NCI-H1436 (cell line): ENCODE data around the gene TMEM244.
"Not testable (repeated sequence)": the region's sequence is repeated elsewhere in the genome, so short reads cannot be mapped to it uniquely, and the experiment has no call there.

ENCODE experiments used
- DNase-seq: peaks from one replicate; lab custom pipeline; 2025; lab: John Stamatoyannopoulos, UW

Gene TMEM244, protein sequence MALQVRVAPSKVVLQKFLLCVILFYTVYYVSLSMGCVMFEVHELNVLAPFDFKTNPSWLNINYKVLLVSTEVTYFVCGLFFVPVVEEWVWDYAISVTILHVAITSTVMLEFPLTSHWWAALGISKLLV

GRCh38 chr6:129860908-129861665 is at the start of gene TMEM244:
TMEM244 (minus strand) TSS chr6:129861315; CDS start chr6:129861188, 127 bp downstream.
- no peak for DNase-seq

- no peak for DNase-seq
Measured at GRCh38 chr6:129908858-129909257, 47.7 kb upstream of the TMEM244 start.

GRCh38 chr6:129908356-129908755 is 47.2 kb upstream of the TMEM244 start:
- DNase-seq, result no peak

DNA sequence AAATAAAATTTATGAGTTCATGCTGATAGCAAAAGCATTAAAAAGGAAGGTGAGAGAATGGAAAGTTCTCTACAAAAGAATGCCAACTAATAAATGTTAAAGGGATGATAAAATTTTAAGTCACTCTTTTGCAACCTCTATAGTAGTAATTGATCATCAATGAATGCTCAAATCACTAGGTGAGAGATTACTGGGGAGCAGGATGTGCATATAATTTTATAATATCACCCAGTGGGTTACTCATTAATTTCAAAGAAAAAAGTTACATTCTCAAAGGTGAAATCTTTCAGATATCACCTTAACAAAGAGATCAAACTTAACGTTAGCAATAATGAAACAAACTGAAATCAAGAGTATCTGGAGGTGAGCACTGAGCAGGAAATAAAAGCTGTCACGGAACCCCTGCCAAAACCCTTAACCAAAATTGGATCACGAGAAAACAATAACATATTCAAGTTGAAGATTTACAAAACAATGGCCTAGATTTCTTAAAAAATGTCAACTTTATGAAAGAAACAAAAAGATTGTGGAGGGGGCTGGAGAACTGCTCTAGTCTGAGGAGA is 45.5 kb upstream of the TMEM244 start:
- no peak for DNase-seq

GRCh38 chr6:129903082-129903481 is 42.0 kb upstream of the TMEM244 start:
- DNase-seq, result no peak

- no peak for DNase-seq
Measured at GRCh38 chr6:129902681-129903080, 41.6 kb upstream of the TMEM244 start.

DNA sequence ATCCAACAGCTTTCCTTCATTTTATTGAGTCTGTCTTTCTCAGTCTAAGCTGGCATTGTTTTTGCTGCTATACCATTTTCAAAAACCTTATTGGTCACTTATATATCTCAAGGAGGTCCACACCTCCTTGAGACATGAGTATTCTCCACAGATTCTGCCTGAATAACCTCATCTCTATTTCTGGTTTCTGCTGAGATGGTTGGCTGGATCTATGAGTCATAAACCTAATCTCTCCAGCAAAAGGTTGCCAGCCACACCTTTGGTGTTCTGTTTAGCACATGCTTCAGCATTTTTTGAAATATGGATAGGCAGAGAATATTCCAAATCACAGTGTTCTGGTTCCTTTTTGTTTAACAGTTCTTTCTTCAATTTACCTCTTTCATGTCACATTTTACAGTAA is 40.8 kb upstream of the TMEM244 start:
- no peak for DNase-seq

DNA sequence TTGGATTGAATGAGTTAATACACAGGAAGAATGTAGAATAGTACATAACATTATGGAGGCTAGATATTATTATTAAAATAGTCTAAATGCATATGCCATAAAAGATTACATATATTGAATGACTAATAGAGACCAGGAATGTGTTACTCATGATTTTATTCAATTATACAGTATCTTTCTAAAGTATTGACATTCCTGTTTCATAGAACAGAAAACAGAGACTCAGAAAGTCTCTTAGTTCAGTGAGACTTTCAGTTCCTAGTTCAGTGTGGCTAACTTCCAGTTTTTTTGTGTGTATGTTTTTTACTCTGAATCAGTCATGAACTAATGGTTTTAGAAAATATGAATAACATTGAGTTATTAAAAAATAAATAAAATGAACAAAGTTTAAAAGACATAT is 34.6 kb upstream of the TMEM244 start:
- no peak for DNase-seq

GRCh38 chr6:129894921-129895320 is 33.8 kb upstream of the TMEM244 start:
- no peak for DNase-seq

DNA sequence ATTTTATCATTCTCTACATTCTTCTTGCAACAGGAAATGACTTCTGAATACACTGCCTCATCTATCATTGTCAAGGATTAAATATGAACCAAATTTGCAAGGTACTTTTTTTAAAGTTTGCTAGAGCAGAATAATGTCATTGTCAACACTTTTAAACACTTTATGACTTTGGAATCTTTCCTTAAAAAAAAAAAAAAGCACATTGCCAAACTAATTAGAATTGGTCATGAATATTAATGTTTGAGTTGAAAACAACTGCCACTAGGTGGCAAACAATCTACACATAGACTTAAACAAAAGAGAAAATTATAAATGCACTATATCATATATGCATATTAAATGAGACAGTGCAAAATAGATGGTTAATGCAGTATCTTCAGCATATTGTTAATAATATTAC is 32.5 kb upstream of the TMEM244 start:
- no peak for DNase-seq

DNA sequence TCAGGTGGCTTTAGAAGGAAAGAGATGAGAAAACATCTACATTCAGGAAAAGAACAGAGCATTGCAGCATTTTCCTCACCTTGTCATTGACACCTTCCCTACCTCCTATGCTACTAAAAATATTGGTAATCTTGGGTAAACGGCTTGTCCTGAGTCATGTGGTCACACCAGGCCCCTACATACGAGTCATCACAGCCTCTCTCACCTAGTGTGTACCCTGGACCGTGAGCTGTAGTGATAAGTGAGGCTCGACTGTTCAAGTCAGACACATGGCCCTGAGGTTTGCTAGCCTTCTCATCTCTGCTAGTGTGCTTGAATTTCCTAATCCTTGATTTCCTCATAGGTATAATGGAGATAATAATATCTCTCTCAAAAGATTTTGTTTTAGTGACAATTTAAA is 29.6 kb upstream of the TMEM244 start:
- no peak for DNase-seq

DNA sequence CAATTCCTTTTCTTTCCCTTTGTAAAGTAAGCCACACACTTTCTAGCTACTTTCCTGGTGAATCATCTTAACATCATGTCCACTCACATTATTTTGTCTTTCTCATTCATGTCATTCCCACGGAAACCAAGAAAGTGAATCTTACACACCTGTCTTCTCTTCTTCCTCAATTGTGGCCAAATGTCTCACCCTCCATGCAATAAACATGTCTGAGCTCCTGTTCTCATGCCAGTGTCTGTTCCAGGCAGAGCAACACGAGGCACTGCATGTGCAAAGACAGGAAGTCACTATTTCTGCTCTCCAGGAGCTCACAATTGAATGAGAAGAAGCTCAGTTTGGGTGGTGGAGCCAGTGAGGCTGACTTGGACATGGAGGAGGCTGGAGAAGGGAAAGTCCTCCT is 29.0 kb upstream of the TMEM244 start:
- DNase-seq, result no peak

DNA sequence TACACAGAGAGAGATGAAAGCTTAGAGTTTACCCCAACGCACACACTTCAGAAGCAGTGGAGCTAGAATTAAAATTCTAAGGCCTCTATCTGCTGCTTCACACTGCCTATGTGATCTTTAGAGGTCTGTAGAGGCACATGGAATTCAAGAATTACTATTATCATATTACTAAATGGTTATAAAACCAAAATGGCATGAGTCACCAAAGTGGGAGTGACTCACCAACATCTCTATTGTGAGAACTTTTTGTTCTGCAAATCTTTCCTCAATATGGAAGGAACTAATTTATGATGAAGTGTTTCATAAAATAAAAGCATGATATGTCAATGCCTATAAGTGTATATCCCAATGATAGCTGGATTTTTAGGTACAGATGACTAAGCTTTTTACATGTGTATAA is 28.5 kb upstream of the TMEM244 start:
- DNase-seq, result no peak

GRCh38 chr6:129886401-129887155 is 25.5 kb upstream of the TMEM244 start:
- no peak for DNase-seq

GRCh38 chr6:129884211-129884610 is 23.1 kb upstream of the TMEM244 start:
- no peak for DNase-seq

- DNase-seq, result no peak
Measured at GRCh38 chr6:129882510-129883023, 21.5 kb upstream of the TMEM244 start.

- not testable (repeated sequence) for DNase-seq
Measured at GRCh38 chr6:129877894-129878293, 16.8 kb upstream of the TMEM244 start.

GRCh38 chr6:129875610-129876520 is 14.8 kb upstream of the TMEM244 start:
- DNase-seq, result no peak

DNA sequence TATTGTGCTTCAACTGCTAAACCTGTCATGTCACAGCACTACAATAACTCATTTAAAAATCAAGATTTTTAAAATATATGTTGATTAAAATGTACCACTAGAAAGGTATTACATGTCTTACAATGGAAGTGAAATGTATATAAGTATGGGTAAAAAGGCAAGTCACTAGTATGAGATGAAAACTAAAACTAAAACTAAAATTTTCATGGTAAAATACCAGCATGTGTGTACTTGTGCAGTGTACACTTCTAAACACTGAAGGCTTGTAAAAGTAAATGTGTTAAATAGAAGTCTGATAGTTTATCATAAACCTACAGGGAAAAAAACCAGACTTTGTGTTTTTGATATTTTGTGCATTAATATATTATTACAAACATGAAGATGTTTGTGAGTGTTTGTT is 13.7 kb upstream of the TMEM244 start:
- DNase-seq, result no peak

DNA sequence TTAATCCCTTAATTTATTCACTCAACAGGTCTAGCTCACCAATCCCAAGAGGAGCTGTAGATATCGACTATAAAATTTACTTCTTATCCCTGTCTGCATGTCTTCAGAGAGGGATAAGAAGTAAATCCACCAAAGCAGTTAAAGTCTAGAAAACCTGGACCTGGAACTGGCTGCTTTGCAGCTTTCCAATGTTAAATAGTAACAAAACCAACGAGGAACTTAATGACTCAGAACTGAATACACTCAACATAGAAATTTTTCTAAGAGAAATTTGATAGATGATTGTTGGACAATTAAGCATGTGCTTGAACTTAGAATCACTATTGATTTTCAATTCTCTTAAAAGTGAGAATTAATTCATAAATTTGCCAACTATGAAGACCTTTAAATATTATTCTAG is 11.5 kb upstream of the TMEM244 start:
- no peak for DNase-seq

DNA sequence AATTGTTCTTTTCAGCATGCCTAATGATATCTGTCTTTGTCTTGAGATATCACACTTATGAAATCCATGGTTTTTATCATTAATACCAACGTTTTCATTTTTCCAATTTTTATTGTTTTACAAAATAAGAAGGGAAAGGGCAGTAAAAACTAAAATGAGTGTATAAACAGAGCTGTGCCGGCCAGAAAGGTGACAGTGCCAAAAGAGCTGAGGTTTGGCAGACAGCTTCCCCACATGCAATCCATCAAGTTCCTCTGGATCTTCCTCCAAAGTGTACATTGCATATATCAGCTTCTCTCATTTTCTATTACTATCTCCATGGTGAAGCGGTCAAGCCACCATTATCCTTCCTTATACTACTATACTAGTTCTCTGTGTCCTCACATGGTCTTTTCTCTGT is 10.1 kb upstream of the TMEM244 start:
- no peak for DNase-seq

DNA sequence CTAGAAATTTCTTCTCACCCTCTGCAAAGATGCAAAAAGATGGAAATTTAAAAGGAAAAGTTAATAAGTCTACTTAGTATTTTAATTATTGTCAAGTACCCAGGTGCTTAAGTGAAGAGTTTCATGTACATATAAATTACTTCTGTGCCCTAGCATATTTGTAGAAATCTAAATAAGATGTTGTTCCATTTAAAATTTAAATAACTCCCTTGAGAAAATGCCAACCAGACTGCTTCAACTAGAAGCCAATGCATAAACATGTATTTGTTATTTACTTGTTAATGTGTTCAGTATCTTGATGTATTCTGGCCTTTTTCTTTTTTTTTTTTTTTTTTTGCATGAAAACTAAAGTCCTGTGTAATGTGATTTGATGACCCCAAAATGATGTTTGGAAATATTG is 6.3 kb upstream of the TMEM244 start:
- no peak for DNase-seq
